ENCODE measurements around the gene DCAF12. TPM values are rescaled to one million over a fixed set of nuclear protein-coding genes. Genes with fewer than 3 reads are reported as not detected.

The DCAF12 gene
- total RNA-seq, 1 donor from 2014 or later: 41.0 TPM

DNA sequence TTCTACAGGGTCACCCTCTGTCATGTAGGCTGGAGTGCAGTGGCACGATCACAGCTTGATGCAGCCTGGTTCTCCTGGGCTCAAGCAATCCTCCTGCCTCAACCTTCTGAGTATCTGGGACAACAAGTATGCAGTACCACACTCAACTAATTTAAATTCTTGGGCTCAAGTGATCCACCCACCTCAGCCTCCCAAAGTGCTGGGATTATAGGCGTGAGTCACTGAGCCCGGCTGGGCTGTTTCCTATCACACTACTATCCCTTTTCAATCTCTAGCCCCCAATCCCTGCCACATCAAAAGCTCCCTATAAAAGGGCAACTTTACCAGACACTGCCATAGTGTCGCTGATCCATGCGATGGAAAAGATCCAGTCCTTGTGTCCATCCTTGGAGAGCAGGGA is 20.4 kb downstream of the DCAF12 start:
- Histone ChIP-seq H3K9ac (no peak overlapping the region), H2AFZ (replicated peaks) (no peak overlapping the region), H3K9me3 (ENCODE audit: low read depth) (no peaks in the 10 kb centered on the region), H3K4me3 (no peak overlapping the region), H3K36me3 (no peaks in the 10 kb centered on the region), H3K79me2 (ENCODE audit: low read depth) (peaks cover 11% of the 10 kb centered on the region), H3K4me2 (no peak overlapping the region), H3F3A (ENCODE audit: low read depth) (no peaks in the 10 kb centered on the region), H3K4me1 (no peaks in the 10 kb centered on the region), H3K27me3 (no peaks in the 10 kb centered on the region), H3K27ac (no peak overlapping the region), H4K20me1 (ENCODE audit: low read depth) (peaks cover 3% of the 10 kb centered on the region)
- DNase-seq (ENCODE audit: low spot score): no peak
- H3K4me1 Mint-ChIP-seq: no peaks in the 10 kb centered on the region
- peaks cover 22% of the 10 kb centered on the region for H3K36me3 Mint-ChIP-seq
- no peak overlapping the region for H3K4me3 Mint-ChIP-seq
- H3K27ac Mint-ChIP-seq: no peak overlapping the region
- peaks cover 7% of the 10 kb centered on the region for H3K27me3 Mint-ChIP-seq (ENCODE audit: insufficient read depth, low read depth)
- H3K9me3 Mint-ChIP-seq: no peaks in the 10 kb centered on the region
- TF ChIP-seq EZH2 (IDR thresholded peaks at IDR 0.05) (no peak), EZH2phosphoT487 (IDR thresholded peaks at IDR 0.05) (no peak)
- TF ChIP-seq, protein P1, sequence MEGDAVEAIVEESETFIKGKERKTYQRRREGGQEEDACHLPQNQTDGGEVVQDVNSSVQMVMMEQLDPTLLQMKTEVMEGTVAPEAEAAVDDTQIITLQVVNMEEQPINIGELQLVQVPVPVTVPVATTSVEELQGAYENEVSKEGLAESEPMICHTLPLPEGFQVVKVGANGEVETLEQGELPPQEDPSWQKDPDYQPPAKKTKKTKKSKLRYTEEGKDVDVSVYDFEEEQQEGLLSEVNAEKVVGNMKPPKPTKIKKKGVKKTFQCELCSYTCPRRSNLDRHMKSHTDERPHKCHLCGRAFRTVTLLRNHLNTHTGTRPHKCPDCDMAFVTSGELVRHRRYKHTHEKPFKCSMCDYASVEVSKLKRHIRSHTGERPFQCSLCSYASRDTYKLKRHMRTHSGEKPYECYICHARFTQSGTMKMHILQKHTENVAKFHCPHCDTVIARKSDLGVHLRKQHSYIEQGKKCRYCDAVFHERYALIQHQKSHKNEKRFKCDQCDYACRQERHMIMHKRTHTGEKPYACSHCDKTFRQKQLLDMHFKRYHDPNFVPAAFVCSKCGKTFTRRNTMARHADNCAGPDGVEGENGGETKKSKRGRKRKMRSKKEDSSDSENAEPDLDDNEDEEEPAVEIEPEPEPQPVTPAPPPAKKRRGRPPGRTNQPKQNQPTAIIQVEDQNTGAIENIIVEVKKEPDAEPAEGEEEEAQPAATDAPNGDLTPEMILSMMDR (IDR thresholded peaks at IDR 0.05): no peak

DNA sequence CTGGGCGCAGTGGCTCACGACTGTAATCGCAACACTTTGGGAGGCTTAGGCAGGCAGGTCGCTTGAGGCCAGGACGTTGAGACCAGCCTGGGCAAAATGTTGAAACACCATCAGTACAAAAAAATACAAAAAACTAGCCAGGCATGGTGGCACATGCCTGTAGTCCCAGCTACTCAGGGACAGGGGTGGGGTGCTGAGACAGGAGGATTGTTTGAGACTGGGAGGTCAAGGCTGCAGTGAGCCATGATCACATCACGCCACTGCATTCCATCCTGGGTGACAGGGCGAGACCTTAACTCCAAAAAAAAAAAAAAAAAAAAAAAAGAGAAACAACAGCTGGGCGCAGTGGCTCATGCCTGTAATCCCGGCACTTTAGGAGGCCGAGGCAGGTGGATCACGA is 23.7 kb downstream of the DCAF12 start:
- Mint-ChIP-seq H3K4me1 (no peaks in the 10 kb centered on the region), H3K36me3 (peaks cover 24% of the 10 kb centered on the region), H3K27me3 (ENCODE audit: insufficient read depth, low read depth) (peaks cover 5% of the 10 kb centered on the region), H3K27ac (no peak overlapping the region), H3K4me3 (no peak overlapping the region), H3K9me3 (no peaks in the 10 kb centered on the region)
- Histone ChIP-seq H3K79me2 (ENCODE audit: low read depth) (no peaks in the 10 kb centered on the region), H3K9me3 (ENCODE audit: low read depth) (no peaks in the 10 kb centered on the region), H3K4me1 (no peaks in the 10 kb centered on the region), H4K20me1 (ENCODE audit: low read depth) (no peaks in the 10 kb centered on the region), H3K9ac (no peak overlapping the region), H3K27ac (no peak overlapping the region), H2AFZ (replicated peaks) (no peak overlapping the region), H3K4me3 (no peak overlapping the region), H3F3A (ENCODE audit: low read depth) (no peaks in the 10 kb centered on the region), H3K36me3 (no peaks in the 10 kb centered on the region), H3K4me2 (no peak overlapping the region), H3K27me3 (no peaks in the 10 kb centered on the region)
- TF ChIP-seq EZH2phosphoT487 (IDR thresholded peaks at IDR 0.05) (no peak), EZH2 (IDR thresholded peaks at IDR 0.05) (no peak)
- TF ChIP-seq, protein P1 (IDR thresholded peaks at IDR 0.05): no peak
- DNase-seq (ENCODE audit: low spot score): no peak

DNA sequence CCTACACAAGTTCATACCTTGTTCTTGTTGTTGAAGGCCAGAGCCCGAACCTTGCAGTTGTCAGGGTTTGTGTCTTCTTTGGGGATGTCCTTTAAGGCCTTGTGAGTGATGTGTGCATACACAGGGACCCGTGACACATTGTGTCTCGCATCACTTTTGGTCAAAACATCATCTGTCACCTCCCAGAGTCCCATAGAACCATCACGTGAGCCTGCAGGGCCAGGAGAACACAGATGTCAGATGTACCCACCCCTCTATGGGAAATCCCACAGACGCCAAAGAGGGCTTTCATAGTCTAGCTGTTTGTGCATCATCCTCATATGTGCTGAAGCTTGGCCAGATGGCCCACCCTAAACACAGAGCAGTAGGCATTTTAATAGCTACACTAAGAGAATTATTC is 28.2 kb downstream of the DCAF12 start:
- no peaks in the 10 kb centered on the region for H3K27me3 ChIP-seq
- H3K4me1 ChIP-seq: no peaks in the 10 kb centered on the region
- no peaks in the 10 kb centered on the region for H3F3A ChIP-seq (ENCODE audit: low read depth)
- no peaks in the 10 kb centered on the region for H3K9me3 ChIP-seq (ENCODE audit: low read depth)
- H3K79me2 ChIP-seq (ENCODE audit: low read depth): no peaks in the 10 kb centered on the region
- peaks cover 3% of the 10 kb centered on the region for H3K27me3 Mint-ChIP-seq (ENCODE audit: insufficient read depth, low read depth)
- H3K4me3 ChIP-seq: no peak overlapping the region
- no peaks in the 10 kb centered on the region for H3K9me3 Mint-ChIP-seq
- no peaks in the 10 kb centered on the region for H4K20me1 ChIP-seq (ENCODE audit: low read depth)
- H3K4me2 ChIP-seq: no peak overlapping the region
- H3K4me3 Mint-ChIP-seq: no peak overlapping the region
- peaks cover 16% of the 10 kb centered on the region for H3K36me3 Mint-ChIP-seq
- no peaks in the 10 kb centered on the region for H3K4me1 Mint-ChIP-seq
- H3K9ac ChIP-seq: no peak overlapping the region
- TF ChIP-seq EZH2 (IDR thresholded peaks at IDR 0.05) (no peak), EZH2phosphoT487 (IDR thresholded peaks at IDR 0.05) (no peak)
- TF ChIP-seq, protein P1 (IDR thresholded peaks at IDR 0.05): no peak
- H3K36me3 ChIP-seq: no peaks in the 10 kb centered on the region
- H3K27ac ChIP-seq: no peak overlapping the region
- no peak for DNase-seq (ENCODE audit: low spot score)
- no peak overlapping the region for H2AFZ ChIP-seq (replicated peaks)
- H3K27ac Mint-ChIP-seq: no peak overlapping the region
